ENCODE measurements around the gene NOTCH2. TPM values are rescaled to one million over a fixed set of nuclear protein-coding genes. Genes with fewer than 3 reads are reported as not detected.

NOTCH2 gene
- total RNA-seq, 1 experiment from 2014 or later, result 53.7 TPM

DNA sequence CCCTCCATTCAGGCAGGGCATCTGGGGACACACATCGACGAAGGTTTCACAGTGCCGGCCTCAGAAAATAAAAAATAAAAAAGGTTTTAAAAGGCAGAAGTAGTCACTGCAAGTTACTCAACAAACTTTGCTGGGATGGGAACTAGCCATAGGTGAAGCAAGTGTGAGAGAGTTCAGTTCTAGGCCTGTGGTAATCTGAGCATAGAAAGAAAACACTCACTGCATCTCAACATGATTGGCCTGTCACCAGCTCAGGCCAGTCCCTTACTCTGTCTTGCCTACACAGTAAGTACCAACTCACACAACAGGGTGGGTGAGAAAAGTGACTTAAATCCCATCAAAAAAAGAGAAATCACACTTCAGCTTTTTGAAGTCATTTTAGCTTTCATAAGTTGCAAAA, 142.9 kb downstream of the NOTCH2 start:
- no CpG with 5 or more reads among the region's 3 CpGs for WGBS (ENCODE audit: extremely low coverage, insufficient read length, low lambda C conversion rate)
- peak overlapping the region in 1 of 3 experiments; percentile 55; a peak in 1 of 7 replicates for H3K27ac Mint-ChIP-seq
- no peaks in the 10 kb centered on the region for H3K23me2 ChIP-seq (ENCODE audit: insufficient read length, low read depth, low read length, poor library complexity, severe bottlenecking)

More for the DNA sequence above, 142.9 kb downstream of the NOTCH2 start:
- no peak overlapping the region for H3K27ac ChIP-seq (ENCODE audit: insufficient read length, low read depth, low read length)
- no peak overlapping the region for H3K23ac ChIP-seq (ENCODE audit: insufficient read length, low read depth, low read length)
- no peak overlapping the region for H2BK15ac ChIP-seq (ENCODE audit: low read depth, low read length)
- H4K8ac ChIP-seq (replicated peaks; ENCODE audit: insufficient read length, low read depth, low read length), result no peak overlapping the region
- Mint-ChIP-seq H3K4me3 (no peak overlapping the region), H3K27me3 (ENCODE audit: low read depth) (no peaks in the 10 kb centered on the region), H3K4me1 (no peaks in the 10 kb centered on the region), H3K9me3 (no peaks in the 10 kb centered on the region), H3K36me3 (ENCODE audit: insufficient read depth in 1 of 3, low read depth in 3 of 3) (peaks cover 8 to 41% (median 37%) of the 10 kb centered on the region in 3 experiments; a peak in 5 of 7 replicates)
- H4K91ac ChIP-seq (ENCODE audit: insufficient read length, low read depth, low read length), result no peak overlapping the region
- H3K14ac ChIP-seq (ENCODE audit: insufficient read depth, low read length), result no peak overlapping the region
- no peaks in the 10 kb centered on the region for H3K79me1 ChIP-seq (ENCODE audit: insufficient read depth, low read depth, low read length, poor library complexity, severe bottlenecking)
- no peak overlapping the region for H2BK120ac ChIP-seq (ENCODE audit: low read depth, low read length, poor library complexity, severe bottlenecking)
- no peak overlapping the region for H2BK20ac ChIP-seq (ENCODE audit: low read depth, low read length, poor library complexity, severe bottlenecking)
- H3K4ac ChIP-seq (ENCODE audit: low read depth, low read length), result no peak overlapping the region
- H3K27me3 ChIP-seq (ENCODE audit: insufficient read depth, low read length), result no peaks in the 10 kb centered on the region
- no peak overlapping the region for H4K5ac ChIP-seq (ENCODE audit: insufficient read length, low read depth, low read length)
- no peak overlapping the region for H2BK5ac ChIP-seq (ENCODE audit: insufficient read length, low read length)
- no peaks in the 10 kb centered on the region for H3K4me1 ChIP-seq (ENCODE audit: insufficient read depth, low read length)
- H3K9me3 ChIP-seq (ENCODE audit: control insufficient read depth, low read depth, low read length), result no peaks in the 10 kb centered on the region
- no peak overlapping the region for H2AFZ ChIP-seq (ENCODE audit: low read length)
- TF ChIP-seq, protein P1, sequence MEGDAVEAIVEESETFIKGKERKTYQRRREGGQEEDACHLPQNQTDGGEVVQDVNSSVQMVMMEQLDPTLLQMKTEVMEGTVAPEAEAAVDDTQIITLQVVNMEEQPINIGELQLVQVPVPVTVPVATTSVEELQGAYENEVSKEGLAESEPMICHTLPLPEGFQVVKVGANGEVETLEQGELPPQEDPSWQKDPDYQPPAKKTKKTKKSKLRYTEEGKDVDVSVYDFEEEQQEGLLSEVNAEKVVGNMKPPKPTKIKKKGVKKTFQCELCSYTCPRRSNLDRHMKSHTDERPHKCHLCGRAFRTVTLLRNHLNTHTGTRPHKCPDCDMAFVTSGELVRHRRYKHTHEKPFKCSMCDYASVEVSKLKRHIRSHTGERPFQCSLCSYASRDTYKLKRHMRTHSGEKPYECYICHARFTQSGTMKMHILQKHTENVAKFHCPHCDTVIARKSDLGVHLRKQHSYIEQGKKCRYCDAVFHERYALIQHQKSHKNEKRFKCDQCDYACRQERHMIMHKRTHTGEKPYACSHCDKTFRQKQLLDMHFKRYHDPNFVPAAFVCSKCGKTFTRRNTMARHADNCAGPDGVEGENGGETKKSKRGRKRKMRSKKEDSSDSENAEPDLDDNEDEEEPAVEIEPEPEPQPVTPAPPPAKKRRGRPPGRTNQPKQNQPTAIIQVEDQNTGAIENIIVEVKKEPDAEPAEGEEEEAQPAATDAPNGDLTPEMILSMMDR (conservative IDR thresholded peaks at IDR 0.05), result no peak
- H2AK5ac ChIP-seq (ENCODE audit: insufficient read length, low read length), result no peak overlapping the region
- H3K18ac ChIP-seq (ENCODE audit: insufficient read length, low read depth, low read length), result no peak overlapping the region
- H3T11ph ChIP-seq (ENCODE audit: low read length), result no peak overlapping the region
- no peak overlapping the region for H3K56ac ChIP-seq (ENCODE audit: insufficient read length, low read depth, low read length)
- no peaks in the 10 kb centered on the region for H3K79me2 ChIP-seq (ENCODE audit: insufficient read depth, low read length)
- no peak overlapping the region for H2BK12ac ChIP-seq (ENCODE audit: insufficient read length, low read depth, low read length)
- no peaks in the 10 kb centered on the region for H4K20me1 ChIP-seq (ENCODE audit: control insufficient read depth, insufficient read depth, insufficient read length)
- H3K4me2 ChIP-seq (ENCODE audit: insufficient read depth, insufficient read length, low read length), result no peak overlapping the region
- no peak for DNase-seq
- no peak overlapping the region for H3K9ac ChIP-seq (ENCODE audit: extremely low read depth, insufficient read length, low read length)
